Cardiac ventricle fibroblast (primary cell): ENCODE results near the gene PARP16. TPM values are rescaled to one million over a fixed set of nuclear protein-coding genes. Genes with fewer than 3 reads are reported as not detected.

Source experiments
- total RNA-seq: library from RNA; depleted of rRNA; stranded (reverse); fragments of >200 nt; gene quantifications from 2 replicates; pipeline ENCODE4 v1.2.3, GENCODE V29; 2015

Gene PARP16, protein sequence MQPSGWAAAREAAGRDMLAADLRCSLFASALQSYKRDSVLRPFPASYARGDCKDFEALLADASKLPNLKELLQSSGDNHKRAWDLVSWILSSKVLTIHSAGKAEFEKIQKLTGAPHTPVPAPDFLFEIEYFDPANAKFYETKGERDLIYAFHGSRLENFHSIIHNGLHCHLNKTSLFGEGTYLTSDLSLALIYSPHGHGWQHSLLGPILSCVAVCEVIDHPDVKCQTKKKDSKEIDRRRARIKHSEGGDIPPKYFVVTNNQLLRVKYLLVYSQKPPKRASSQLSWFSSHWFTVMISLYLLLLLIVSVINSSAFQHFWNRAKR
- 4.0 and 5.2 TPM in 2 replicates for total RNA-seq

DNA sequence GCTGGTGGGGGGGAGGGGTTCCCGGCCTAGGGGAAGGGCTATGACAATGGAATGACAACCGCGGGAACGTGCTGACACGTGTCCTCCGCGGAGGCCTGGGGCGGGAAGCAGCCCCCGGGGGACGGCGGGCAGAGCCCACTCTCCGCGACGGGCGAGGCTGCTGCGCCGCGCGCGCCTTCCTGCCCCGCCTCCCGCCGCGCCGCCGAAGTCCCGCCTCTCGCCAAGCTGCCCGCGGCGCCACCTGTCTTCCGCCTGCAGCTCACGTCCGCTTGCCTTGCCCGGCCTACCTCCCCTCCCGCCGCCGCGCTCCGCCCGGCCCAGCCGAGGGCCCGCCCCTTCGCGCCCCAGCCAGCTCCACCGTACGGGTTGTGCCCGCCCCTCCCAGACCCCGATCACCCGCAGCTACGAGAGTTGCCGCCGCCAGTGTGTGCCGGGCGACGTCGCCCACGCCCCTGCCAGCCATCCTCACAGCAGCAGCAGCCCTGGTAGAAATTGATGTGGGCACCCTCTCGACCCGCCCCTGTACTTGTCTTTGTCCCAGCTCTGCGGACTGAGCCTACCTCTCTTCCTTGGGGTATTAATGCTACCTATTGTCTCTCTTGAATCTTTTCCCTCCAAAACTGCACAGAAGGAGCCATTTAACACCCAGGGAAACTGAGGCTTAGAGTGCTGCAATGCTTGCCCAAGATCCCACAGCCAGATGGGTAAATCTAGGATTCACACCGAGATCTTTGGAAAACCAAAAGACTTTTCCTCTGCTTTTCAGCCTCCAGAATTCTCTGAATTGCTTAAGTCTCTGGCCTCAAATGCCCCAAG lies at the start of gene PARP16:
TSS of gene PARP16 (minus strand) at position 180 of the 816 bp plus-strand sequence. CDS start 457 bp downstream, outside the sequence.

DNA sequence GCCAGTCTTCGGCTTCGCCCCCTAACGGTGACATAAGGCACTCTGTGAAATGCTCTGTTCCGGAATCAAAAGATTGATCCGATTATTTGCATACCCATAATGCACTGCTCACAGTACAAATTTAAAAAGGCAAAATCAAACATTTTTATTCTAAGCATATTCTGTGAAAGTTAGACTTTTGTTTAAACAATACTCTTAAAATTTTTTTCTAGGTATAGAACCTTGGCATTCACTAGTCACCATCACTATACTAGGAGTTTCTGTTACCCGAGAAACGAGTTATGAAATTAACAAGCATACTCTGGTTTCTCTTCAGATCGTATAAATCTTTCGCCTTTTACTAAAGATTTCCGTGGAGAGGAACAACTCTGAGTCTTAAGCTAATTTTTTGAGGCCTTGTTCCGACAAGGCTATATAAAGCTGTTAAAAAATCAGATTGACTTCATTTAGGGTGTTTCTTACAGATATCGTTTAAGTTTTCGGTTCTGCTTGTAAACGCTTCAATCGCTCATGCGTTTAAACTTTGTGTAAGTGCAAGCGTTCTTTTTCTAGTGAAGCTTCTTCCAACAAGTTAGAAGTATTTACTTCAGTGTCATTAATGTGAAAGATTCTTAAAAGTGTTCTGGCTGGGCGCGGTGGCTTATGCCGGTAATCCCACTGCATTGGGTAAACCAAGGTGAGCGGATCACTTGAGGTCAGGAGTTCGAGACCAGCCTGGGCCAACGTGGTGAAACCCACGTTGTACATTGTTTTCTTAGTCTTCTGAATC lies 17.9 kb upstream of the PARP16 start, which contains the start of gene RNU5B-1:
TSS of gene RNU5B-1 (plus strand) at position 297 of the 769 bp plus-strand sequence.

DNA sequence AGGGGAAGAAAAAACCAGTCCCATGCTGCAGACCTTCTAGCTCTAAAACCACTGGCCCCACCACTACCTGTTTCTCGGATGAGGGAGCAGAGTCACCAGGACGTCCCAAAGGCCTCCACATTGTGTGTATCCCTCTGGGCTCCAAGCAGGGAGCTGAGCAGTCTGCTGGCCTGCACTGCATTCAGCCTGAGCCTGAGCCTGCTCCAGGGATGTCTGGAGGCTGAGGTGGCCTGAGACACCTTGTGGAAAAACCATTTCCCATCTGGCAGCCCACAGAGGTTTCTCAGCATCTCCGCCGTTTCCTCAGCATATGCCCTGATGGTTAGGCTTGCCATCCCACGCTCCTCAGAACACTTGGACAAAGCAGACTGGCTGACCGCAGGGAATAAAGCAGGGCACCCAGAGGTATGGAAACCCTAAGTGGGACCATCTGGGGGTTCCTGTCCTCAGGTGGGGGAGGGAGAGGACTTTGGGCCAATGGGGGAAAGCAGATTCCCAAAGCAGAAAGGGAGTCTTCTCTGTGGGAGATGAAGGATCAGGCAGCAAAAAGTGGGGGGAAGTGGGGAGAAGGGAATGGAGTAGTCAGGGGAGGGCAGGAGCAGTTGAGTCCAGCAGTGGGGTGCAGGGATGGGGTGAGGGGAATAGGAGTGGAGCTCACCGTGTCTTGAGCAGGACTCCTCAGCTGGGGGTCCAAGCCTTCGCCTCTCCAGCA lies 75.8 kb downstream of the PARP16 start, which contains the start of gene CILP:
TSS of gene CILP (minus strand) at position 704 of the 712 bp plus-strand sequence. CDS start 1,718 bp downstream, outside the sequence.

Other genes starting within 250 kb of the PARP16 start
- gene SLC51B, start 241.5 kb downstream of the PARP16 start, total RNA-seq, result not detected in 2 replicates
- 6.7 and 8.1 TPM in 2 replicates for gene RASL12, start 218.9 kb downstream of the PARP16 start, total RNA-seq
- gene KBTBD13, start 210.1 kb downstream of the PARP16 start, total RNA-seq, result not detected in 2 replicates
- gene UBAP1L, start 171.7 kb downstream of the PARP16 start, total RNA-seq, result 0.39 and 0.75 TPM in 2 replicates
- 21.8 and 30.0 TPM in 2 replicates for gene PDCD7, start 153.1 kb downstream of the PARP16 start, total RNA-seq
- 24.2 and 33.9 TPM in 2 replicates for gene CLPX, start 101.5 kb downstream of the PARP16 start, total RNA-seq
- gene CILP, start 75.4 kb downstream of the PARP16 start, total RNA-seq, result 5.5 and 6.7 TPM in 2 replicates
- gene RNU5A-1, start 9.2 kb upstream of the PARP16 start, total RNA-seq, result not detected in 2 replicates
- not detected in 2 replicates for gene RNU5B-1, start 17.8 kb upstream of the PARP16 start, total RNA-seq
- not detected in 2 replicates for gene IGDCC3, start 91.1 kb upstream of the PARP16 start, total RNA-seq
- 1.2 and 2.1 TPM in 2 replicates for gene IGDCC4, start 136.1 kb upstream of the PARP16 start, total RNA-seq
- 20.4 and 20.8 TPM in 2 replicates for gene DPP8, start 230.8 kb upstream of the PARP16 start, total RNA-seq
- 46.1 and 47.7 TPM in 2 replicates for gene HACD3, start 243.6 kb upstream of the PARP16 start, total RNA-seq